K562 (cell line): ENCODE data around the gene TGFBR2. TPM values are rescaled to one million over a fixed set of nuclear protein-coding genes. Genes with fewer than 3 reads are reported as not detected.

Experiments used
- ATAC-seq: fragments of 200-7000 bp; cut with Tn5 transposase; 3 replicates; pipeline ENCODE4 v1.9.1; 2020; ENCODE audit warnings: moderate library complexity
- BruUV-seq: library from RNA; stranded (reverse); fragments of 400-500 nt; replicated peaks from 2 replicates; lab custom pipeline; 2021; lab: Mats Ljungman, UMichigan
- CTCF ChIA-PET: fragments of 300-600 bp; formaldehyde crosslinking; extraction: SDS; loops from one replicate; lab custom pipeline; 2021; ENCODE audit warnings: low intra/inter-chr PET ratio; lab: Yijun Ruan, JAX
- POLR2A ChIA-PET: fragments of 300-600, 350-650 bp; sonication (Branson Sonifier 250); formaldehyde crosslinking; extraction: SDS; loops from one replicate; lab custom pipeline; 2021; ENCODE audit warnings: antibody characterized with exemption, inconsistent platforms; lab: Yijun Ruan, JAX
- DNase-seq, 4 experiments: peaks; one replicate each; pipeline versions ENCODE4 v3.0.0 to v3.0.0-alpha.2; 2011 to 2018; ENCODE audit warnings: low spot score in 3 of 4, mixed read lengths in 3 of 4; ENCODE audit errors: extremely low read depth in 1 of 4
- FAIRE-seq: peaks from 2 replicates; lab custom pipeline; 2011; peaks lifted over from hg19 to GRCh38; lab: Jason Lieb, UNC
- H2AFZ ChIP-seq: 2 replicates; pipeline ENCODE4 v1.6.0; 2011; ENCODE audit warnings: low read depth, low read length, control low read depth, inconsistent platforms
- H3K27ac ChIP-seq: fragments of 200-600 bp; 3 replicates; pipeline ENCODE4 v1.8.0; 2011; ENCODE audit warnings: low read depth, mild to moderate bottlenecking, control low read depth, inconsistent platforms, low read length, moderate library complexity, mixed read lengths; ENCODE audit errors: extremely low read depth
- H3K27me3 ChIP-seq, 2 experiments: fragments of 300-600 bp in 1 of 2; 2 replicates in 1 of 2; 3 replicates in 1 of 2; pipeline versions ENCODE4 v1.6.0 to v1.8.0; 2011; ENCODE audit warnings: inconsistent platforms in 2 of 2, low read length in 2 of 2, mild to moderate bottlenecking in 1 of 2, mixed read lengths in 1 of 2, moderate library complexity in 1 of 2; ENCODE audit not compliant: control insufficient read depth in 2 of 2, insufficient read depth in 2 of 2
- H3K36me3 ChIP-seq: fragments of 300-600 bp; 3 replicates; pipeline ENCODE4 v1.8.0; 2011; ENCODE audit warnings: mild to moderate bottlenecking, low read length, inconsistent platforms; ENCODE audit not compliant: control insufficient read depth, insufficient read depth
- H3K4me1 ChIP-seq, 2 experiments: fragments of 200-600 bp in 1 of 2; replicated peaks in 1 of 2; 2 replicates in 1 of 2; 3 replicates in 1 of 2; pipeline versions ENCODE4 v1.5.1 to v1.8.0; 2011; ENCODE audit warnings: inconsistent platforms in 2 of 2, low read length in 2 of 2, mild to moderate bottlenecking in 1 of 2, mixed read lengths in 1 of 2, moderate library complexity in 1 of 2; ENCODE audit not compliant: control insufficient read depth in 2 of 2, insufficient read depth in 2 of 2
- H3K4me2 ChIP-seq: 2 replicates; pipeline ENCODE4 v1.6.1; 2011; ENCODE audit warnings: low read length, control low read depth, inconsistent platforms, mixed read lengths; ENCODE audit not compliant: insufficient read depth
- H3K4me3 ChIP-seq: fragments of 200-600 bp; sonication (generic), shearing (Covaris generic); 2 replicates; pipeline ENCODE4 v1.5.1; 2016; ENCODE audit warnings: control low read depth, inconsistent platforms
- H3K79me2 ChIP-seq: fragments of 200-600 bp; 3 replicates; pipeline ENCODE4 v1.8.0; 2011; ENCODE audit warnings: low read length, inconsistent platforms; ENCODE audit not compliant: control insufficient read depth, insufficient read depth
- H3K9ac ChIP-seq, 2 experiments: 2 replicates each; pipeline versions ENCODE4 v1.6.0 to v1.6.1; 2011; ENCODE audit warnings: low read depth in 2 of 2, low read length in 2 of 2, control low read depth in 1 of 2, inconsistent platforms in 1 of 2, mild to moderate bottlenecking in 1 of 2, mixed read lengths in 1 of 2; ENCODE audit not compliant: insufficient read depth in 1 of 2
- H3K9me1 ChIP-seq: one replicate; pipeline ENCODE4 v1.6.0; 2011; ENCODE audit warnings: inconsistent platforms, mild to moderate bottlenecking, low read length, moderate library complexity; ENCODE audit not compliant: control insufficient read depth, insufficient read depth
- H3K9me3 ChIP-seq: replicated peaks from 2 replicates; pipeline ENCODE4 v1.5.1; 2011; ENCODE audit warnings: low read depth, low read length, inconsistent platforms; ENCODE audit not compliant: control insufficient read depth, insufficient read depth
- H4K20me1 ChIP-seq: replicated peaks from 2 replicates; pipeline ENCODE4 v1.6.1; 2011; ENCODE audit warnings: low read length, inconsistent platforms, mixed read lengths; ENCODE audit not compliant: control insufficient read depth, insufficient read depth
- BRD9 ChIP-seq: fragments of 450-650 bp; IDR thresholded peaks from 2 replicates; pipeline ENCODE4 v1.6.1; 2018; ENCODE audit warnings: low read depth; ENCODE audit not compliant: partially characterized antibody
- CREB3L1 ChIP-seq: fragments of 450-650 bp; IDR thresholded peaks from 2 replicates; pipeline ENCODE4 v1.6.1; 2014; ENCODE audit warnings: low read depth, mild to moderate bottlenecking, moderate library complexity, borderline replicate concordance
- DDX20 ChIP-seq: fragments of 450-650 bp; IDR thresholded peaks from 2 replicates; pipeline ENCODE4 v1.6.1; 2016; ENCODE audit warnings: missing genetic modification characterization, low read depth, mild to moderate bottlenecking, missing compliant biosample characterization, moderate library complexity
- E2F3 ChIP-seq: fragments of 250-450 bp; sonication (Bioruptor Pico); IDR thresholded peaks from 2 replicates; pipeline ENCODE4 v1.4.0; 2020; ENCODE audit warnings: mild to moderate bottlenecking
- ELK3 ChIP-seq: fragments of 450-650 bp; formaldehyde crosslinking; IDR thresholded peaks from 2 replicates; pipeline ENCODE4 v1.4.0; 2020; ENCODE audit warnings: mild to moderate bottlenecking
- ERF ChIP-seq: fragments of 450-650 bp; formaldehyde crosslinking; IDR thresholded peaks from 2 replicates; pipeline ENCODE4 v1.4.0; 2020; ENCODE audit warnings: mild to moderate bottlenecking, mixed read lengths
- FOS ChIP-seq: IDR thresholded peaks from 3 replicates; pipeline ENCODE4 v1.6.1; 2011; ENCODE audit not compliant: insufficient read length; ENCODE audit errors: extremely low read depth
- HDAC3 ChIP-seq: fragments of 450-650 bp; IDR thresholded peaks from 2 replicates; pipeline ENCODE4 v1.6.1; 2018; ENCODE audit warnings: borderline replicate concordance, mild to moderate bottlenecking, moderate library complexity; ENCODE audit not compliant: partially characterized antibody
- HMG20B ChIP-seq: fragments of 250-450 bp; sonication (Bioruptor Pico); IDR thresholded peaks from 2 replicates; pipeline ENCODE4 v1.5.0; 2021; ENCODE audit warnings: mild to moderate bottlenecking
- LARP7 ChIP-seq: fragments of 450-650 bp; IDR thresholded peaks from 2 replicates; pipeline ENCODE4 v1.6.1; 2016
- MCM3 ChIP-seq: fragments of 450-650 bp; IDR thresholded peaks from 2 replicates; pipeline ENCODE4 v1.6.1; 2016
- NCOA6 ChIP-seq: fragments of 450-650 bp; IDR thresholded peaks from 2 replicates; pipeline ENCODE4 v1.6.1; 2017; ENCODE audit warnings: mild to moderate bottlenecking
- RUNX1 ChIP-seq: sonication (generic); IDR thresholded peaks from 2 replicates; pipeline ENCODE4 v1.6.1; 2016; ENCODE audit warnings: antibody characterized with exemption, low read depth
- SUPT5H ChIP-seq: fragments of 450-650 bp; IDR thresholded peaks from 2 replicates; pipeline ENCODE4 v1.6.1; 2016
- XRCC4 ChIP-seq: IDR thresholded peaks from one replicate; pipeline ENCODE4 v1.6.1; 2011; ENCODE audit not compliant: insufficient read depth, insufficient read length; ENCODE audit errors: extremely low read depth
- ZBTB12 ChIP-seq: fragments of 250-450 bp; sonication (Bioruptor Pico); IDR thresholded peaks from 2 replicates; pipeline ENCODE4 v1.4.0; 2020
- ZFP36 ChIP-seq: fragments of 150-350 bp; IDR thresholded peaks from 2 replicates; pipeline ENCODE4 v1.6.1; 2018; ENCODE audit warnings: low read length, low read depth; ENCODE audit not compliant: partially characterized antibody
- ZNF143 ChIP-seq: sonication (generic); formaldehyde crosslinking; IDR thresholded peaks from 2 replicates; pipeline ENCODE4 v1.9.0; 2022; ENCODE audit warnings: mild to moderate bottlenecking, missing genetic modification reagents
- ZNF277 ChIP-seq: fragments of 250-450 bp; sonication (Bioruptor Pico); IDR thresholded peaks from 2 replicates; pipeline ENCODE4 v1.8.0; 2022; ENCODE audit warnings: inconsistent platforms, mild to moderate bottlenecking, moderate library complexity, borderline replicate concordance
- WGBS: fragments of 100-300 bp; shearing (Covaris generic); methylation state at CpG from one replicate; pipeline ENCODE4 v1.1.6; 2016; ENCODE audit warnings: low coverage, mixed read lengths; ENCODE audit not compliant: insufficient coverage; ENCODE audit errors: missing lambda C conversion rate; 5-methylcytosine and 5-hydroxymethylcytosine counted together
- in situ Hi-C: fragments of 300-500 bp; cut with MboI; formaldehyde crosslinking; loops from 4 replicates; pipeline ENCODE4 v1.15.0; 2018; ENCODE audit warnings: inconsistent platforms, mixed read lengths
- intact Hi-C: fragments of 100-400 bp; cut with micrococcal nuclease; formaldehyde crosslinking; loops from 2 replicates; pipeline ENCODE4 v1.14.2; 2022
- polyA plus RNA-seq, 8 experiments: library from polyadenylated mRNA; depleted of rRNA in 4 of 8; stranded (reverse) in 5 of 8; unstranded in 3 of 8; fragments of >200 nt; fragmentation: Nextera tagmentation in 2 of 8; fragmentation: Illumina TruSeq in 1 of 8; extraction: Ambion mirVana in 2 of 8; extraction: Trizol in 1 of 8; gene quantifications; 2 replicates each; pipeline versions ENCODE4 v1.2.1 to v1.2.3, GENCODE V29; 2011 to 2014; ENCODE audit warnings: inconsistent platforms in 1 of 8, missing spikeins in 1 of 8
- total RNA-seq, 7 experiments: library from RNA; depleted of rRNA in 6 of 7; stranded (reverse); fragments of >200 nt in 6 of 7; fragmentation: Illumina TruSeq in 2 of 7; extraction: Trizol in 2 of 7; gene quantifications; 2 replicates each; pipeline versions ENCODE4 v1.2.1 to v1.2.3, GENCODE V29; 2011 to 2021; ENCODE audit warnings: low replicate concordance in 1 of 7

TGFBR2 gene
- total and polyA plus RNA-seq, 9 of the 15 experiments (the other 6 are each of a cell fraction or from before 2014, with no cell fraction given): 0.11 to 0.84 (median 0.24) TPM

GRCh38 chr3:30738605-30739004, 132.2 kb downstream of the TGFBR2 start:
- H3K4me2 ChIP-seq: no peak overlapping the region
- H3K9me1 ChIP-seq: no peaks in the 10 kb centered on the region
- H3K27me3 ChIP-seq: no peaks in the 10 kb centered on the region
- TF ChIP-seq ELK3 (CRISPR knock-in tag): no peak
- TF ChIP-seq SUPT5H: no peak
- TF ChIP-seq XRCC4: no peak
- no peak for TF ChIP-seq FOS
- TF ChIP-seq HMG20B: no peak
- TF ChIP-seq NCOA6: no peak
- no peak for TF ChIP-seq DDX20 (tag)
- TF ChIP-seq ZNF277 (CRISPR knock-in tag): no peak
- no peak for TF ChIP-seq RUNX1
- no peak for TF ChIP-seq E2F3 (CRISPR knock-in tag)
- TF ChIP-seq ZFP36: no peak
- no peak for TF ChIP-seq LARP7
- TF ChIP-seq ZBTB12 (CRISPR knock-in tag): no peak
- TF ChIP-seq BRD9: no peak
- TF ChIP-seq MCM3: no peak
- TF ChIP-seq CREB3L1: no peak
- no peak for TF ChIP-seq HDAC3
- no peak for TF ChIP-seq ZNF143 (CRISPR knock-in tag)
- TF ChIP-seq ERF (CRISPR knock-in tag): no peak
- intact Hi-C loops (no loop called here), in situ Hi-C loops (no loop called here)
- no peak overlapping the region for H2AFZ ChIP-seq
- H3K79me2 ChIP-seq: no peaks in the 10 kb centered on the region
- H3K4me3 ChIP-seq: no peak overlapping the region
- no peak overlapping the region for H3K27ac ChIP-seq
- no peaks in the 10 kb centered on the region for H3K9me3 ChIP-seq
- BruUV-seq: no TSS peak
- ChIA-PET POLR2A (no interaction called here), CTCF (no interaction called here)
- no peaks in the 10 kb centered on the region for H3K4me1 ChIP-seq
- FAIRE-seq (no peak), DNase-seq (no peak), ATAC-seq (no peak)
- H4K20me1 ChIP-seq: no peaks in the 10 kb centered on the region
- WGBS: 0% methylated on average over 3 of the region's 3 CpGs
- no peak overlapping the region for H3K9ac ChIP-seq
- no peaks in the 10 kb centered on the region for H3K36me3 ChIP-seq
